SK-N-SH (cell line): ENCODE results near the gene CSNK2A3. TPM values are rescaled to one million over a fixed set of nuclear protein-coding genes. Genes with fewer than 3 reads are reported as not detected.

Experiments
- CTCF ChIA-PET: fragments of 300-600, 350-600 bp; formaldehyde crosslinking; extraction: SDS; loops from one replicate; lab custom pipeline; 2021; lab: Yijun Ruan, JAX
- POLR2A ChIA-PET: fragments of 350-600 bp; sonication (Branson Sonifier 250); formaldehyde crosslinking; extraction: SDS; loops from one replicate; lab custom pipeline; 2020; ENCODE audit warnings: antibody characterized with exemption, inconsistent platforms; lab: Yijun Ruan, JAX
- DNase-seq: peaks from one replicate; pipeline ENCODE4 v3.0.0; 2012
- H2AFZ ChIP-seq: fragments of 200-600 bp; sonication (generic); 2 replicates; pipeline ENCODE4 v1.8.1; 2016; ENCODE audit warnings: antibody characterized with exemption, mild to moderate bottlenecking, low read depth
- H3F3A ChIP-seq: fragments of 200-600 bp; sonication (generic); replicated peaks from 2 replicates; pipeline ENCODE3; 2016; ENCODE audit warnings: antibody characterized with exemption, mild to moderate bottlenecking; ENCODE audit not compliant: insufficient read depth
- H3K27ac ChIP-seq, 2 experiments: fragments of 200-500 bp in 1 of 2; fragments of 200-600 bp in 1 of 2; sonication (Bioruptor generic) in 1 of 2; sonication (generic), shearing (Covaris generic) in 1 of 2; 2 replicates each; pipeline versions ENCODE4 v1.5.1 to v1.6.1; 2014 to 2016; ENCODE audit warnings: low read depth in 2 of 2, inconsistent platforms in 1 of 2, low read length in 1 of 2, mild to moderate bottlenecking in 1 of 2, mixed read lengths in 1 of 2
- H3K27me3 ChIP-seq: fragments of 200-600 bp; sonication (generic), shearing (Covaris generic); 2 replicates; pipeline ENCODE4 v1.6.1; 2016; ENCODE audit warnings: mixed run types; ENCODE audit not compliant: insufficient read depth
- H3K36me3 ChIP-seq, 2 experiments: fragments of 200-500 bp in 1 of 2; fragments of 200-600 bp in 1 of 2; sonication (Bioruptor generic) in 1 of 2; sonication (generic) in 1 of 2; replicated peaks in 1 of 2; 2 replicates each; pipeline versions ENCODE3 to v1.5.1; 2014 to 2016; ENCODE audit warnings: low read length in 1 of 2, mild to moderate bottlenecking in 1 of 2; ENCODE audit not compliant: insufficient read depth in 2 of 2, control insufficient read depth in 1 of 2
- H3K4me1 ChIP-seq, 2 experiments: fragments of 200-500 bp in 1 of 2; fragments of 200-600 bp in 1 of 2; sonication (Bioruptor generic) in 1 of 2; sonication (generic), shearing (Covaris generic) in 1 of 2; 2 replicates each; pipeline versions ENCODE4 v1.5.1 to v1.6.1; 2014 to 2016; ENCODE audit warnings: low read depth in 1 of 2, low read length in 1 of 2, mixed run types in 1 of 2; ENCODE audit not compliant: insufficient read depth in 2 of 2, control insufficient read depth in 1 of 2
- H3K4me2 ChIP-seq: fragments of 200-600 bp; sonication (generic), shearing (Covaris generic); 2 replicates; pipeline ENCODE4 v1.6.1; 2017; ENCODE audit warnings: mixed run types
- H3K4me3 ChIP-seq, 2 experiments: fragments of 200-500 bp in 1 of 2; fragments of 200-600 bp in 1 of 2; sonication (Bioruptor generic) in 1 of 2; sonication (generic), shearing (Covaris generic) in 1 of 2; 2 replicates each; pipeline versions ENCODE4 v1.5.1 to v1.8.1; 2014 to 2016; ENCODE audit warnings: low read depth in 2 of 2, inconsistent platforms in 1 of 2, low read length in 1 of 2, mild to moderate bottlenecking in 1 of 2, mixed read lengths in 1 of 2, moderate library complexity in 1 of 2
- H3K79me2 ChIP-seq: fragments of 200-600 bp; sonication (generic); 2 replicates; pipeline ENCODE4 v1.8.1; 2017; ENCODE audit warnings: mild to moderate bottlenecking; ENCODE audit not compliant: insufficient read depth
- H3K9ac ChIP-seq: fragments of 200-600 bp; sonication (generic); 2 replicates; pipeline ENCODE4 v1.6.1; 2017; ENCODE audit warnings: mixed run types
- H3K9me2 ChIP-seq: fragments of 200-600 bp; sonication (generic); 2 replicates; pipeline ENCODE4 v1.6.1; 2017; ENCODE audit warnings: mixed run types
- H3K9me3 ChIP-seq: fragments of 200-600 bp; sonication (generic); 2 replicates; pipeline ENCODE4 v1.6.1; 2017; ENCODE audit warnings: mixed run types, mild to moderate bottlenecking, moderate library complexity
- H4K20me1 ChIP-seq: fragments of 200-600 bp; sonication (generic); 2 replicates; pipeline ENCODE4 v1.6.1; 2017; ENCODE audit warnings: mild to moderate bottlenecking, mixed run types; ENCODE audit not compliant: insufficient read depth
- CHD2 ChIP-seq: fragments of 150-350 bp; IDR thresholded peaks from 2 replicates; pipeline ENCODE4 v1.6.1; 2018; ENCODE audit warnings: low read length; ENCODE audit not compliant: partially characterized antibody
- FOSL2 ChIP-seq: IDR thresholded peaks from 2 replicates; pipeline ENCODE4 v1.4.0; 2012; ENCODE audit warnings: low read depth, mild to moderate bottlenecking, moderate library complexity, borderline replicate concordance
- GATA2 ChIP-seq: sonication (generic); formaldehyde crosslinking; IDR thresholded peaks from 2 replicates; pipeline ENCODE4 v1.5.0; 2020; ENCODE audit warnings: mild to moderate bottlenecking, missing genetic modification reagents
- JUND ChIP-seq: IDR thresholded peaks from 2 replicates; pipeline ENCODE4 v1.4.0; 2012
- MXI1 ChIP-seq: IDR thresholded peaks from 2 replicates; pipeline ENCODE4 v1.6.1; 2012; ENCODE audit warnings: mild to moderate bottlenecking, low read depth, low read length, improper control_type of control experiment
- WGBS: methylation state at CpG from one replicate; pipeline ENCODE4 v1.1.6; 2017; ENCODE audit warnings: low lambda C conversion rate; 5-methylcytosine and 5-hydroxymethylcytosine counted together
- polyA plus RNA-seq, 3 experiments: library from polyadenylated mRNA; depleted of rRNA; stranded (reverse); fragments of >200 nt; gene quantifications; 2 replicates each; pipeline ENCODE4 v1.2.3, GENCODE V29; 2012
- TF ChIP-seq, protein P1 (sequence below): fragments of 150-350 bp; IDR thresholded peaks from 2 replicates; pipeline ENCODE4 v1.6.1; 2016; ENCODE audit warnings: mild to moderate bottlenecking, low read depth, low read length
- TF ChIP-seq, protein P2 (sequence below): IDR thresholded peaks from 2 replicates; pipeline ENCODE4 v1.6.1; 2012; ENCODE audit warnings: mild to moderate bottlenecking, low read depth, low read length, moderate library complexity
- TF ChIP-seq, protein P3 (sequence below): IDR thresholded peaks from 2 replicates; pipeline ENCODE4 v1.4.0; 2012; ENCODE audit warnings: low read depth, borderline replicate concordance
- TF ChIP-seq, protein P4 (sequence below): fragments of 150-350 bp; IDR thresholded peaks from 2 replicates; pipeline ENCODE4 v1.6.1; 2017; ENCODE audit warnings: antibody characterized with exemption, low read length, low read depth, borderline replicate concordance

Gene CSNK2A3
- polyA plus RNA-seq, 1 of the 3 experiments (the other 2 are of a cell fraction) = 0.31 TPM

DNA sequence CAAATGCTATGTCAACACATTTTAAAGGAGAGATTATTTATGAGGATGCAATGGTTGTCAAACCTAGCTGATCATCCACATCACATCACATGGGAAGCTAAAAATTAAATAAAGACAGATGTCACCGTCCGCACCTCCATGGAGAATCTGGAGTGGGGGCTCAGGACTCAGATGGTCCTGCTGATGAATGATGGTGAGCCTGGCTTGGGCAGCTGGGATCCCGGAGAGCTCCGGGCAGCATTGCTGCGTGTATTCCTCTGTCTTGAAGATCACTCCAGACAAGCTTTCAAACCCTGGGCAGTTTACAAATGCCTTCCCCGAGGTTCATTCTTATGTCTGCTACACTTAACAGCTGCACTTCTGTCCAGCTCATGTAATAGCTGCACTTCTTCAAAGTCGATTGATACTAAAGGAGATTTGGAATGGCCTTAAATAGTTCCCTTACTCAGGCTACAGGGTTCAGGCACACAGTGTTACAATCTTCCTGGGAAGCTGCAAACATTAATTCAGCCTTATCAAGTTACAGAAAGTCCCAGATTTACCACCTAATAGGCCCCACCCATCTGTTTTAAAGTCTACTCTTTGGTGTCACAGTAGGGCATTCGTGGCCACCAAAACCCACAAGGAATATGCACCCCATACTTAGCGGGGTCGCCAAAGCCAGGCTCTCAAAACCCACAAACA is 34.7 kb upstream of the CSNK2A3 start:
- TF ChIP-seq, protein P1, sequence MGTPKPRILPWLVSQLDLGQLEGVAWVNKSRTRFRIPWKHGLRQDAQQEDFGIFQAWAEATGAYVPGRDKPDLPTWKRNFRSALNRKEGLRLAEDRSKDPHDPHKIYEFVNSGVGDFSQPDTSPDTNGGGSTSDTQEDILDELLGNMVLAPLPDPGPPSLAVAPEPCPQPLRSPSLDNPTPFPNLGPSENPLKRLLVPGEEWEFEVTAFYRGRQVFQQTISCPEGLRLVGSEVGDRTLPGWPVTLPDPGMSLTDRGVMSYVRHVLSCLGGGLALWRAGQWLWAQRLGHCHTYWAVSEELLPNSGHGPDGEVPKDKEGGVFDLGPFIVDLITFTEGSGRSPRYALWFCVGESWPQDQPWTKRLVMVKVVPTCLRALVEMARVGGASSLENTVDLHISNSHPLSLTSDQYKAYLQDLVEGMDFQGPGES = no peak
- TF ChIP-seq, protein P2, sequence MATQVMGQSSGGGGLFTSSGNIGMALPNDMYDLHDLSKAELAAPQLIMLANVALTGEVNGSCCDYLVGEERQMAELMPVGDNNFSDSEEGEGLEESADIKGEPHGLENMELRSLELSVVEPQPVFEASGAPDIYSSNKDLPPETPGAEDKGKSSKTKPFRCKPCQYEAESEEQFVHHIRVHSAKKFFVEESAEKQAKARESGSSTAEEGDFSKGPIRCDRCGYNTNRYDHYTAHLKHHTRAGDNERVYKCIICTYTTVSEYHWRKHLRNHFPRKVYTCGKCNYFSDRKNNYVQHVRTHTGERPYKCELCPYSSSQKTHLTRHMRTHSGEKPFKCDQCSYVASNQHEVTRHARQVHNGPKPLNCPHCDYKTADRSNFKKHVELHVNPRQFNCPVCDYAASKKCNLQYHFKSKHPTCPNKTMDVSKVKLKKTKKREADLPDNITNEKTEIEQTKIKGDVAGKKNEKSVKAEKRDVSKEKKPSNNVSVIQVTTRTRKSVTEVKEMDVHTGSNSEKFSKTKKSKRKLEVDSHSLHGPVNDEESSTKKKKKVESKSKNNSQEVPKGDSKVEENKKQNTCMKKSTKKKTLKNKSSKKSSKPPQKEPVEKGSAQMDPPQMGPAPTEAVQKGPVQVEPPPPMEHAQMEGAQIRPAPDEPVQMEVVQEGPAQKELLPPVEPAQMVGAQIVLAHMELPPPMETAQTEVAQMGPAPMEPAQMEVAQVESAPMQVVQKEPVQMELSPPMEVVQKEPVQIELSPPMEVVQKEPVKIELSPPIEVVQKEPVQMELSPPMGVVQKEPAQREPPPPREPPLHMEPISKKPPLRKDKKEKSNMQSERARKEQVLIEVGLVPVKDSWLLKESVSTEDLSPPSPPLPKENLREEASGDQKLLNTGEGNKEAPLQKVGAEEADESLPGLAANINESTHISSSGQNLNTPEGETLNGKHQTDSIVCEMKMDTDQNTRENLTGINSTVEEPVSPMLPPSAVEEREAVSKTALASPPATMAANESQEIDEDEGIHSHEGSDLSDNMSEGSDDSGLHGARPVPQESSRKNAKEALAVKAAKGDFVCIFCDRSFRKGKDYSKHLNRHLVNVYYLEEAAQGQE = no peak
- no peak for TF ChIP-seq CHD2
- TF ChIP-seq, all 33 proteins: peak for 0
- Histone ChIP-seq H3F3A (no peaks in the 10 kb centered on the region), H3K27me3 (no peaks in the 10 kb centered on the region), H3K9ac (no peak overlapping the region), H2AFZ (no peak overlapping the region), H3K79me2 (no peaks in the 10 kb centered on the region), H3K27ac (no peak overlapping the region), H4K20me1 (no peaks in the 10 kb centered on the region), H3K4me1 (no peaks in the 10 kb centered on the region; a peak in 1 of 4 replicates), H3K36me3 (no peaks in the 10 kb centered on the region), H3K9me2 (no peaks in the 10 kb centered on the region), H3K4me2 (no peak overlapping the region), H3K9me3 (no peaks in the 10 kb centered on the region), H3K4me3 (no peak overlapping the region)
- 62% methylated on average over 7 of the region's 10 CpGs for WGBS
- POLR2A ChIA-PET = no interaction called here
- CTCF ChIA-PET = interaction anchor here (1.5 kb wide), 1 partner anchor 16 kb away, joined by 5 read pairs; no protein-coding TSS in a partner anchor
- no peak for DNase-seq

DNA sequence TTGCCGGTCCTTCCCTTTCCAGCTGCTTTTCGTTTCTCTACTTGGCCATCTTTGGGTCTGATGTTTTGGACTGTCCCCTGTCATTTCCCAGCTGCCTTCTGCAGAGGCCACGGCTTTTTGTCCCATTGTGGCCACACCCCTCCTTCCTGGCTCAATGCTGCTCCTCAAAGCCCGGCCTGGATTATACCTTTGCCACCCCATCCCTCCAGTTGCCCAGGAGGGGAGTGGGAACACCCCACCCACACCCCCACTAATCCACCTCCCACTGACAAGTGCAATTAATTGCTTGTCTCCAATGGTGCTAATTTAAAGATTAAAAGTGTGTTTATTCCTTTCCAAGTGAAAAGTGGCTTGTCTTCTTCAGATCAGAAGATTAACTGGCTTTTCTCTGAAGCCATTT is 34.2 kb upstream of the CSNK2A3 start:
- CTCF ChIA-PET = interaction anchor here (1.5 kb wide), 1 partner anchor 15 kb away, joined by 5 read pairs; no protein-coding TSS in a partner anchor
- TF ChIP-seq, protein P3, sequence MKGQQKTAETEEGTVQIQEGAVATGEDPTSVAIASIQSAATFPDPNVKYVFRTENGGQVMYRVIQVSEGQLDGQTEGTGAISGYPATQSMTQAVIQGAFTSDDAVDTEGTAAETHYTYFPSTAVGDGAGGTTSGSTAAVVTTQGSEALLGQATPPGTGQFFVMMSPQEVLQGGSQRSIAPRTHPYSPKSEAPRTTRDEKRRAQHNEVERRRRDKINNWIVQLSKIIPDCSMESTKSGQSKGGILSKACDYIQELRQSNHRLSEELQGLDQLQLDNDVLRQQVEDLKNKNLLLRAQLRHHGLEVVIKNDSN = no peak
- TF ChIP-seq CHD2 = no peak
- TF ChIP-seq, protein P2 = no peak
- TF ChIP-seq FOSL2 = no peak
- TF ChIP-seq JUND = no peak
- TF ChIP-seq MXI1 = no peak
- TF ChIP-seq, protein P4, sequence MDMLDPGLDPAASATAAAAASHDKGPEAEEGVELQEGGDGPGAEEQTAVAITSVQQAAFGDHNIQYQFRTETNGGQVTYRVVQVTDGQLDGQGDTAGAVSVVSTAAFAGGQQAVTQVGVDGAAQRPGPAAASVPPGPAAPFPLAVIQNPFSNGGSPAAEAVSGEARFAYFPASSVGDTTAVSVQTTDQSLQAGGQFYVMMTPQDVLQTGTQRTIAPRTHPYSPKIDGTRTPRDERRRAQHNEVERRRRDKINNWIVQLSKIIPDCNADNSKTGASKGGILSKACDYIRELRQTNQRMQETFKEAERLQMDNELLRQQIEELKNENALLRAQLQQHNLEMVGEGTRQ = no peak
- no peak for TF ChIP-seq GATA2 (CRISPR knock-in tag)
- no peaks in the 10 kb centered on the region for H3F3A ChIP-seq

More for the DNA sequence above, 34.2 kb upstream of the CSNK2A3 start:
- 46% methylated on average over 4 of the region's 4 CpGs for WGBS
- Histone ChIP-seq H3K4me1 (no peaks in the 10 kb centered on the region; a peak in 1 of 4 replicates), H3K9ac (no peak overlapping the region), H3K79me2 (no peaks in the 10 kb centered on the region), H3K9me3 (no peaks in the 10 kb centered on the region), H3K36me3 (no peaks in the 10 kb centered on the region), H3K4me2 (no peak overlapping the region), H4K20me1 (no peaks in the 10 kb centered on the region), H3K27me3 (no peaks in the 10 kb centered on the region), H3K9me2 (no peaks in the 10 kb centered on the region), H3K4me3 (no peak overlapping the region), H2AFZ (no peak overlapping the region), H3K27ac (no peak overlapping the region)
- POLR2A ChIA-PET = no interaction called here
- DNase-seq = no peak
